HCT116 (cell line): Measurements from ENCODE around the gene ALG2. TPM values are rescaled to one million over a fixed set of nuclear protein-coding genes. Genes with fewer than 3 reads are reported as not detected.

Experiments used
- ATAC-seq: fragments of 200-7000 bp; cut with Tn5 transposase; 2 replicates; pipeline ENCODE4 v1.9.1; 2020; ENCODE audit warnings: mild to moderate bottlenecking, moderate library complexity
- BruUV-seq: library from RNA; stranded (reverse); fragments of 400-500 nt; replicated peaks from 2 replicates; lab custom pipeline; 2021; lab: Mats Ljungman, UMichigan
- CTCF ChIA-PET: fragments of 300-600 bp; sonication (Branson Sonifier 250); formaldehyde crosslinking; loops from one replicate; lab custom pipeline; 2021; ENCODE audit warnings: antibody characterized with exemption; lab: Charles Lee
- POLR2A ChIA-PET: fragments of 300-600, 350-600 bp; sonication (Branson Sonifier 250); formaldehyde crosslinking; loops from one replicate; lab custom pipeline; 2021; ENCODE audit warnings: antibody characterized with exemption; lab: Charles Lee
- RAD21 ChIA-PET, 2 experiments: fragments of 300-600 bp; sonication (Branson Sonifier 250); formaldehyde crosslinking; loops; one replicate each; lab custom pipeline; 2023; ENCODE audit warnings: low total read pairs in 2 of 2; ENCODE audit not compliant: uncharacterized antibody in 2 of 2, unreplicated experiment in 2 of 2, low non-redundant PET in 1 of 2; lab: Charles Lee
- DNase-seq: peaks from one replicate; pipeline ENCODE4 v3.0.0-alpha.2; 2010; ENCODE audit warnings: low read depth, low spot score
- H2AFZ ChIP-seq: fragments of 200-600 bp; shearing (Covaris generic), sonication (generic); 2 replicates; pipeline ENCODE4 v1.6.1; 2017; ENCODE audit warnings: low read depth, mixed run types, mixed read lengths, antibody characterized with exemption, low read length; ENCODE audit not compliant: poor library complexity, severe bottlenecking
- H3K27ac ChIP-seq: 2 replicates; pipeline ENCODE4 v1.5.1; 2012; ENCODE audit warnings: low read depth, low read length
- H3K27me3 ChIP-seq: fragments of 200-600 bp; sonication (generic); 2 replicates; pipeline ENCODE4 v1.6.1; 2016; ENCODE audit warnings: mixed run types, low read length, mixed read lengths; ENCODE audit not compliant: insufficient read depth
- H3K36me3 ChIP-seq, 2 experiments: fragments of 200-500 bp in 1 of 2; fragments of 200-600 bp in 1 of 2; sonication (Bioruptor generic) in 1 of 2; sonication (generic) in 1 of 2; 2 replicates each; pipeline versions ENCODE4 v1.5.1 to v1.6.1; 2014 to 2016; ENCODE audit warnings: low read length in 2 of 2, inconsistent platforms in 1 of 2, mixed read lengths in 1 of 2, mixed run types in 1 of 2; ENCODE audit not compliant: insufficient read depth in 2 of 2, control insufficient read depth in 1 of 2
- H3K4me1 ChIP-seq, 2 experiments: fragments of 200-600 bp in 1 of 2; sonication (generic) in 1 of 2; 2 replicates each; pipeline versions ENCODE4 v1.5.1 to v1.6.1; 2012 to 2017; ENCODE audit warnings: low read length in 2 of 2, inconsistent platforms in 1 of 2, mild to moderate bottlenecking in 1 of 2, mixed read lengths in 1 of 2, mixed run types in 1 of 2, moderate library complexity in 1 of 2; ENCODE audit not compliant: insufficient read depth in 2 of 2, control insufficient read depth in 1 of 2
- H3K4me2 ChIP-seq: fragments of 200-600 bp; sonication (generic); 2 replicates; pipeline ENCODE4 v1.6.1; 2017; ENCODE audit warnings: mixed run types, low read length, mixed read lengths
- H3K4me3 ChIP-seq, 2 experiments: fragments of 200-600 bp in 1 of 2; sonication (generic) in 1 of 2; replicated peaks in 1 of 2; 2 replicates each; pipeline ENCODE4 v1.5.1; 2011 to 2016; ENCODE audit warnings: low read length in 2 of 2, control low read depth in 1 of 2, low read depth in 1 of 2, mild to moderate bottlenecking in 1 of 2, mixed read lengths in 1 of 2, mixed run types in 1 of 2
- H3K79me2 ChIP-seq: fragments of 200-600 bp; sonication (generic); 2 replicates; pipeline ENCODE4 v1.6.1; 2017; ENCODE audit warnings: mild to moderate bottlenecking, mixed run types, low read length, moderate library complexity, mixed read lengths; ENCODE audit not compliant: insufficient read depth
- H3K9ac ChIP-seq: fragments of 200-600 bp; sonication (generic); 2 replicates; pipeline ENCODE4 v1.6.1; 2016; ENCODE audit warnings: low read length, mixed read lengths
- H3K9me2 ChIP-seq: fragments of 200-600 bp; sonication (generic), shearing (Covaris generic); 2 replicates; pipeline ENCODE4 v1.6.1; 2017; ENCODE audit warnings: mixed run types, mild to moderate bottlenecking, moderate library complexity; ENCODE audit not compliant: insufficient read depth
- H3K9me3 ChIP-seq, 2 experiments: fragments of 200-500 bp in 1 of 2; fragments of 200-600 bp in 1 of 2; sonication (Bioruptor generic) in 1 of 2; sonication (generic) in 1 of 2; 2 replicates each; pipeline ENCODE4 v1.6.1; 2014 to 2017; ENCODE audit warnings: low read length in 2 of 2, mixed read lengths in 2 of 2, inconsistent platforms in 1 of 2, low read depth in 1 of 2, mild to moderate bottlenecking in 1 of 2, mixed run types in 1 of 2, moderate library complexity in 1 of 2; ENCODE audit not compliant: control insufficient read depth in 1 of 2, insufficient read depth in 1 of 2
- H4K20me1 ChIP-seq: fragments of 200-600 bp; sonication (generic), shearing (Covaris generic); 2 replicates; pipeline ENCODE4 v1.6.1; 2017; ENCODE audit warnings: mixed run types, mild to moderate bottlenecking, moderate library complexity; ENCODE audit not compliant: insufficient read depth
- ELF1 ChIP-seq: IDR thresholded peaks from 2 replicates; pipeline ENCODE4 v1.6.1; 2012; ENCODE audit warnings: low read depth, borderline replicate concordance
- EZH2 ChIP-seq: fragments of 200-600 bp; sonication (generic); IDR thresholded peaks from 2 replicates; pipeline ENCODE4 v1.6.1; 2017; ENCODE audit warnings: antibody characterized with exemption, mixed run types
- POLR2A ChIP-seq: IDR thresholded peaks from 2 replicates; pipeline ENCODE4 v1.7.0; 2011; ENCODE audit warnings: borderline replicate concordance; ENCODE audit not compliant: insufficient read depth, insufficient read length; ENCODE audit errors: extremely low read depth
- RAD21 ChIP-seq: IDR thresholded peaks from 2 replicates; pipeline ENCODE4 v1.6.1; 2012; ENCODE audit warnings: low read depth, mild to moderate bottlenecking
- SIN3A ChIP-seq: IDR thresholded peaks from 2 replicates; pipeline ENCODE4 v1.6.1; 2012; ENCODE audit warnings: low read depth
- SP1 ChIP-seq: IDR thresholded peaks from 2 replicates; pipeline ENCODE4 v1.6.1; 2012; ENCODE audit warnings: low read depth
- TCF7L2 ChIP-seq: IDR thresholded peaks from 2 replicates; pipeline ENCODE4 v1.7.0; 2011; ENCODE audit warnings: borderline replicate concordance, inconsistent platforms; ENCODE audit not compliant: insufficient read depth, insufficient read length; ENCODE audit errors: extremely low read depth
- ZFX ChIP-seq: fragments of 450-650 bp; IDR thresholded peaks from 2 replicates; pipeline ENCODE4 v1.6.1; 2017
- intact Hi-C: fragments of 100-400 bp; cut with micrococcal nuclease; formaldehyde crosslinking; loops from 2 replicates; pipeline ENCODE4 v1.10.0; 2022
- total RNA-seq: library from RNA; stranded (reverse); gene quantifications from one replicate; pipeline ENCODE4 v1.2.1, GENCODE V29; 2021; ENCODE audit not compliant: unreplicated experiment
- TF ChIP-seq, protein P1 (sequence below): IDR thresholded peaks from 2 replicates; pipeline ENCODE4 v1.6.1; 2011; ENCODE audit warnings: mild to moderate bottlenecking, low read length, moderate library complexity; ENCODE audit not compliant: insufficient replicate concordance; ENCODE audit errors: extremely low read depth
- TF ChIP-seq, protein P2 (sequence below): IDR thresholded peaks from 2 replicates; pipeline ENCODE4 v1.6.1; 2012
- TF ChIP-seq, protein P3 (sequence below): IDR thresholded peaks from 2 replicates; pipeline ENCODE4 v1.6.1; 2012

ALG2 gene
- total RNA-seq, 1 experiment from 2014 or later: 27.9 TPM

DNA sequence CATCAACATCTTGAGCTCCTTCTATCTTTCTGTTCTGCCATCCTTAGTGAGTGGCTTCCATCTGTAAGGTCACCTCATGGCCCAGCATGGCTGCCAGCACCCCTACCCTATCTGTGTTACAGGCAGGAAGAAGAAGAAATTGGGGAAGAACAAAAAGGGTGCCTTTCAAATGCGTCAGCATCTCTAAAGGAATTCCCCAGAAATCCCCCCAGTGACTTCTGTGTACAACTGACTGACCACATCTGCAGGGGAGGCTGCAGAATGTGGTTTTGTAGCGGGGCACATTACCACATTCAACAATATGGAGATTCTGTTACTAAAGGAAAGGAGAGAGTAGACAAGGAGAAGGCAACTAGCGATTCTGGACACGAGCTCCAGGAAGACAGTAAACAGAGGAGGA is 40.1 kb downstream of the ALG2 start:
- no peaks in the 10 kb centered on the region for H3K79me2 ChIP-seq
- no peak overlapping the region for H2AFZ ChIP-seq
- BruUV-seq: no TSS peak
- ATAC-seq (no peak), DNase-seq (no peak)
- no peak overlapping the region for H3K27ac ChIP-seq
- H3K9ac ChIP-seq: no peak overlapping the region
- no peaks in the 10 kb centered on the region for H3K9me3 ChIP-seq
- no peak for TF ChIP-seq RAD21
- no peak for TF ChIP-seq POLR2A
- no peak for TF ChIP-seq SIN3A
- TF ChIP-seq ZFX: no peak
- TF ChIP-seq, protein P1, sequence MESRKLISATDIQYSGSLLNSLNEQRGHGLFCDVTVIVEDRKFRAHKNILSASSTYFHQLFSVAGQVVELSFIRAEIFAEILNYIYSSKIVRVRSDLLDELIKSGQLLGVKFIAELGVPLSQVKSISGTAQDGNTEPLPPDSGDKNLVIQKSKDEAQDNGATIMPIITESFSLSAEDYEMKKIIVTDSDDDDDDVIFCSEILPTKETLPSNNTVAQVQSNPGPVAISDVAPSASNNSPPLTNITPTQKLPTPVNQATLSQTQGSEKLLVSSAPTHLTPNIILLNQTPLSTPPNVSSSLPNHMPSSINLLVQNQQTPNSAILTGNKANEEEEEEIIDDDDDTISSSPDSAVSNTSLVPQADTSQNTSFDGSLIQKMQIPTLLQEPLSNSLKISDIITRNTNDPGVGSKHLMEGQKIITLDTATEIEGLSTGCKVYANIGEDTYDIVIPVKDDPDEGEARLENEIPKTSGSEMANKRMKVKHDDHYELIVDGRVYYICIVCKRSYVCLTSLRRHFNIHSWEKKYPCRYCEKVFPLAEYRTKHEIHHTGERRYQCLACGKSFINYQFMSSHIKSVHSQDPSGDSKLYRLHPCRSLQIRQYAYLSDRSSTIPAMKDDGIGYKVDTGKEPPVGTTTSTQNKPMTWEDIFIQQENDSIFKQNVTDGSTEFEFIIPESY: no peak
- TF ChIP-seq, protein P2, sequence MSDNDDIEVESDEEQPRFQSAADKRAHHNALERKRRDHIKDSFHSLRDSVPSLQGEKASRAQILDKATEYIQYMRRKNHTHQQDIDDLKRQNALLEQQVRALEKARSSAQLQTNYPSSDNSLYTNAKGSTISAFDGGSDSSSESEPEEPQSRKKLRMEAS: no peak
- TF ChIP-seq SP1: no peak
- no peak for TF ChIP-seq EZH2
- no peak for TF ChIP-seq TCF7L2
- TF ChIP-seq, protein P3, sequence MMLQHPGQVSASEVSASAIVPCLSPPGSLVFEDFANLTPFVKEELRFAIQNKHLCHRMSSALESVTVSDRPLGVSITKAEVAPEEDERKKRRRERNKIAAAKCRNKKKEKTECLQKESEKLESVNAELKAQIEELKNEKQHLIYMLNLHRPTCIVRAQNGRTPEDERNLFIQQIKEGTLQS: no peak
- TF ChIP-seq ELF1: no peak
- ChIA-PET POLR2A (no interaction called here), RAD21 (no interaction called here), CTCF (no interaction called here)
- H3K4me2 ChIP-seq: no peak overlapping the region
- no peaks in the 10 kb centered on the region for H3K27me3 ChIP-seq
- H4K20me1 ChIP-seq: no peaks in the 10 kb centered on the region
- no peaks in the 10 kb centered on the region for H3K9me2 ChIP-seq
- no peak overlapping the region for H3K4me3 ChIP-seq
- H3K4me1 ChIP-seq: peaks cover 0 to 4% of the 10 kb centered on the region in 2 experiments; a peak in 1 of 4 replicates
- intact Hi-C loops: loop anchor here (10.0 kb wide), 3 partner anchors 623 to 1043 kb away; no protein-coding TSS in a partner anchor
- no peaks in the 10 kb centered on the region for H3K36me3 ChIP-seq
